NT2/D1 (cell line): ENCODE data around the gene ZNF839.

Experiments
- SUZ12 ChIP-seq: IDR thresholded peaks from 2 replicates; pipeline ENCODE4 v1.6.1; 2011; ENCODE audit not compliant: insufficient read length, insufficient read depth; ENCODE audit errors: extremely low read depth
- YY1 ChIP-seq: IDR thresholded peaks from 2 replicates; pipeline ENCODE4 v1.6.1; 2011; ENCODE audit not compliant: insufficient read length, insufficient read depth
- ZNF274 ChIP-seq: IDR thresholded peaks from 2 replicates; pipeline ENCODE4 v1.6.1; 2011; ENCODE audit warnings: mild to moderate bottlenecking, low read depth, low read length

- TF ChIP-seq ZNF274 (no peak), YY1 (no peak), SUZ12 (no peak)
Observed at GRCh38 chr14:102387086-102387485, 67.5 kb downstream of the ZNF839 start.
